Effector memory CD8-positive, alpha-beta T cell (primary cell): ENCODE data around the gene GPATCH4.
A peak's percentile ranks its signal among the peaks of the same experiment; 100 is the strongest.

Experiments used
- ATAC-seq: fragments of 150-1000 bp; cut with Tn5 transposase; replicated peaks from 2 replicates; pipeline ENCODE4 v1.10.0; 2021; ENCODE audit warnings: mild to moderate bottlenecking, moderate library complexity
- DNase-seq, 3 experiments: peaks; one replicate each; pipeline ENCODE4 v3.0.0; 2021
- H3K27ac Mint-ChIP-seq, 2 donors: one replicate each; pipeline ENCODE4 v1.8.0; 2022; ENCODE audit warnings: mild to moderate bottlenecking in 2 of 2, mixed read lengths in 2 of 2, moderate library complexity in 2 of 2
- H3K27me3 Mint-ChIP-seq, 2 donors: one replicate each; pipeline ENCODE4 v1.8.0; 2022; ENCODE audit warnings: mixed read lengths in 2 of 2
- H3K36me3 Mint-ChIP-seq: one replicate; pipeline ENCODE4 v1.8.0; 2022; ENCODE audit warnings: mild to moderate bottlenecking, moderate library complexity, mixed read lengths; ENCODE audit not compliant: insufficient read depth
- H3K4me1 Mint-ChIP-seq, 2 donors: one replicate each; pipeline ENCODE4 v1.8.0; 2022; ENCODE audit warnings: low read depth in 2 of 2, mixed read lengths in 2 of 2
- H3K4me3 Mint-ChIP-seq, 2 donors: one replicate each; pipeline ENCODE4 v1.8.0; 2022; ENCODE audit warnings: mild to moderate bottlenecking in 2 of 2, mixed read lengths in 2 of 2, moderate library complexity in 2 of 2
- H3K9me3 Mint-ChIP-seq, 2 donors: one replicate each; pipeline ENCODE4 v1.8.0; 2022; ENCODE audit warnings: mixed read lengths in 2 of 2

The GPATCH4 gene

DNA sequence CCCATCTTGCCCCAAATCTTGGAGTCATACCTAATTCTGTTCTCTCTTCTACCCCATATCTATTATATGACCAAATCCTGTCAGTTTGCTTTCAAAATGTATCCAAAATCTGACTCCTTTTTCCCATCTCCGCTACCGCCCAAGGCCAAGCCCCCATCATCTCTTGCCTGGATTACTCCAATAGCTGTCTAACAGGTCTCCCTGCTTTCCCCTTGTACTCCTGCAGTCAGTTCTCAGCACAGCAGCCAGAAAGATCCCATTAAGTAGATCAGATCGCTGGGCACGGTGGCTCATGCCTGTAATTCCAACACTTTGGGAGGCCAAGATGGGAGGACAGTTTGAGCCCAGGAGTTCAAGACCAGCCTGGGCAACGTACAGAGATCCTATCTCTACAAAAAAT is 48.8 kb downstream of the GPATCH4 start:
- ATAC-seq: no peak
- no peaks in the 10 kb centered on the region for H3K9me3 Mint-ChIP-seq
- DNase-seq: no peak
- H3K27ac Mint-ChIP-seq: peak overlapping the region in 1 of 2 donors; percentile 45
- H3K27me3 Mint-ChIP-seq: no peaks in the 10 kb centered on the region
- H3K4me3 Mint-ChIP-seq: no peak overlapping the region
- H3K4me1 Mint-ChIP-seq: peaks cover 4% of the 10 kb centered on the region in 2 donors
- no peaks in the 10 kb centered on the region for H3K36me3 Mint-ChIP-seq

DNA sequence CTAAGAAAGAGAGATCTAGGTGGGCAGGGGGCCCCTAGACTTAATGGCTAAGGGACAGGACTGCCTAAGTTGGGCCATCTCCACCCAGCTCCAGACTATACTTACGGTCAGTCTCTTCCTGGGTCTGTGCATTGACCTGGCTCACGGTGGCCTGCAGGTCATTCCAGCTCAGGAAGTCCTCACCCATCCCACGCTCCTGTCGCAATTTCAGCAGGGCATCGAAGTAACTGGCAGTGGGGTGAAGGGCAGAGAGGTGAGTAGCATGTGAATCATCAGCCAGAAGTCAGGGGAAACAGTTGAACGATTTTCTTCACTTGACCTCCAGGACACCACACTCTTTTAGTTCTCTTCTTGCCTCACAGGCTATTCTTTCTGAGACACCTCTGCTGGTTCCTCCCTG is 49.4 kb downstream of the GPATCH4 start:
- Mint-ChIP-seq H3K27ac (no peak overlapping the region), H3K9me3 (no peaks in the 10 kb centered on the region), H3K36me3 (no peaks in the 10 kb centered on the region), H3K27me3 (no peaks in the 10 kb centered on the region), H3K4me3 (no peak overlapping the region), H3K4me1 (peaks cover 4% of the 10 kb centered on the region in 2 donors)
- no peak for DNase-seq
- ATAC-seq: no peak

DNA sequence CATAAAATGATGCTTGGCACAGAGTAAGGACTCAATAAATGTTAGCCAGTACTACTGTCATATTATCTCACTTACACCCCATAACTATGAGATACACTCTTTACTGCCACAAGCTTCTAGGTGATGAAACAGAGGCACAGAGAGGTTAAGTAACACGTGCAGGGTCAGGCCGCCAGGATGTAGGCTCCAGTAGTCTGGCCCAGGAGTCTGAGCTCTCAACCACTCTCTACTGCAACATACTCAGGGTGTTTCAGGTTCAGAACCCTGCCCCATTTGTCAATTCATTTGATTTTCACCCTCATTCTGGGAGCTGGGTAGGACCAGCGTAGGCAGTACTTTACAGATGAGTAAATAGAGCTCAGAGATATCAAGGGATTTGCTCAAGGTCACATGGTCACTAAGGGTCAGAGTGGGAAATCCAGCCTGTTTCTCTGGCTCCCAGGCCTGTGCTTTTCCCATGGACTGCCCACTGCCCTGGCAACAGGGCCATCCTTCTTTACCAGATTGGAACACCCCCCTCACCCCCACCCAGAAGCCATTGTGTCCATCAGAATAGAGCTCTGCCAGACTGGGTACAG is 50.1 kb downstream of the GPATCH4 start:
- no peak overlapping the region for H3K27ac Mint-ChIP-seq
- no peak for DNase-seq
- peaks cover 4% of the 10 kb centered on the region in 2 donors for H3K4me1 Mint-ChIP-seq
- no peaks in the 10 kb centered on the region for H3K27me3 Mint-ChIP-seq
- H3K4me3 Mint-ChIP-seq: no peak overlapping the region
- H3K36me3 Mint-ChIP-seq: no peaks in the 10 kb centered on the region
- no peaks in the 10 kb centered on the region for H3K9me3 Mint-ChIP-seq
- no peak for ATAC-seq

- Mint-ChIP-seq H3K27me3 (no peaks in the 10 kb centered on the region), H3K4me1 (peaks cover 4% of the 10 kb centered on the region in 2 donors), H3K4me3 (no peak overlapping the region), H3K36me3 (no peaks in the 10 kb centered on the region), H3K9me3 (no peaks in the 10 kb centered on the region), H3K27ac (no peak overlapping the region)
- DNase-seq: no peak
- no peak for ATAC-seq
Observed at GRCh38 chr1:156550346-156550745, 50.9 kb downstream of the GPATCH4 start.

GRCh38 chr1:156549831-156550230 is 51.4 kb downstream of the GPATCH4 start:
- DNase-seq (no peak), ATAC-seq (no peak)
- Mint-ChIP-seq H3K9me3 (no peaks in the 10 kb centered on the region), H3K4me3 (no peak overlapping the region), H3K27ac (peak overlapping the region in 1 of 2 donors; percentile 59), H3K36me3 (no peaks in the 10 kb centered on the region), H3K27me3 (no peaks in the 10 kb centered on the region), H3K4me1 (peaks cover 4% of the 10 kb centered on the region in 2 donors)

DNA sequence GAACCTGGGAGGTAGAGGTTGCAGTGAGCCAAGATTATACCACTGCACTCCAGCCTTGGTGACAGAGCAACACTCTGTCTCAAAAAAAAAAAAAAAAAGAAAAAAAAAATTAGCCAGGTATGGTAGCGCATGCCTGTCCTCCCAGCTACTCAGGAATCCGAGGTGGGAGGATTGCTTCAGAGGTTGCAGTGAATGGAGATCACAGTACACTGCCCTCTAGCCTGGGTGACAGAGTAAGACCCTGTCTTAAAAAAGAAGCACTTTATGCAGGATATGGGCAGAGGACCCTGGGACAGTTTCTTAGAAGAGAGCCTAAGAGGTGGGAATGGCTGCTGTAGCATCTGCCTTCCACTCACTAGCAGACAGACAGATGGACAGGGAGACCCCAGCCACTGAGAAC is 51.9 kb downstream of the GPATCH4 start:
- Mint-ChIP-seq H3K27ac (peak overlapping the region in 1 of 2 donors; percentile 59), H3K4me3 (no peak overlapping the region), H3K36me3 (no peaks in the 10 kb centered on the region), H3K9me3 (no peaks in the 10 kb centered on the region), H3K27me3 (no peaks in the 10 kb centered on the region), H3K4me1 (peaks cover 4% of the 10 kb centered on the region in 2 donors)
- no peak for DNase-seq
- no peak for ATAC-seq

DNA sequence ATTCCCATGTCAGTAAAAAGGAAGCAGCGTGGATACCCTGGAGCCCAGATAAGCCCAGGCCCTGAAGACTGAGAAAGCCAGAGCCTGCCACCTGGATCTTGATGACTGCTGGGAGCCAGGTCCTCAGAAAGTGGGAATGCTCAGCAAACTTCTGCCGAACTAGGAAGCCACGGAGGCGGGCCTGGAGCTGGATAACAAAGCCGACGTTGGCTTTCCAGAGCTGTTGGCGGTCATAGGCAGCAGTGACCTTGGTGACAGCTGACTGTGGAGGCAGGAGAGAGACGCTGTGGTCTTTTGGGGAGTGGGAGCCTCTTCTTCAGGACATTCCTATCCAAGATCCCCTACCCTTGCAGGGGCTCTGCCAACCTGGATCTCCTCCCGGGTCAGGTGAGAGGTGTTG is 53.3 kb downstream of the GPATCH4 start:
- no peaks in the 10 kb centered on the region for H3K36me3 Mint-ChIP-seq
- H3K27ac Mint-ChIP-seq: no peak overlapping the region
- no peak for ATAC-seq

DNA sequence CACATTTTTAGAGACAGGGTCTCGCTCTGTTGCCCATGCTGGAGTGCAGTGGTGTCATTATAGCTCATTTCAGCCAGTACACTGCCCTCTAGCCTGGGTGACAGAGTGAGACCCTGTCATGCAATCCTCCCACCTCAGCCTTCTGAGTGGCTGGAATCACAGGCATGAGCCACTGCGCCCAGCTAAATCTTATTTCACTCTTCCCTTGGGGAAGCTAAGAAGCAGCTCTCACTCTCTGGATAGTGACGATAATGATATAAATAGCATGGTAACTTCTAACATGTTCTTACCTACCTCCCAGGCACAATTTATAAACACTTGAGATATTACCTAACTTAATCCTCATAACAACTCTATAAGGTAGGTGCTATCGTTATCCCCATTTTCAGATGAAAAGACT is 53.8 kb downstream of the GPATCH4 start:
- Mint-ChIP-seq H3K27me3 (no peaks in the 10 kb centered on the region), H3K9me3 (no peaks in the 10 kb centered on the region)
- DNase-seq: no peak

More for the DNA sequence above, 53.3 kb downstream of the GPATCH4 start:
- no peak overlapping the region for H3K4me3 Mint-ChIP-seq
- peaks cover under 1 to 1% of the 10 kb centered on the region in 2 donors for H3K4me1 Mint-ChIP-seq
- no peaks in the 10 kb centered on the region for H3K27me3 Mint-ChIP-seq
- DNase-seq: no peak
- H3K9me3 Mint-ChIP-seq: no peaks in the 10 kb centered on the region

GRCh38 chr1:156546267-156546666 is 55.0 kb downstream of the GPATCH4 start:
- H3K4me3 Mint-ChIP-seq: no peak overlapping the region
- H3K36me3 Mint-ChIP-seq: no peaks in the 10 kb centered on the region
- H3K4me1 Mint-ChIP-seq: no peaks in the 10 kb centered on the region
- DNase-seq (no peak), ATAC-seq (no peak)
- H3K9me3 Mint-ChIP-seq: no peaks in the 10 kb centered on the region
- no peaks in the 10 kb centered on the region for H3K27me3 Mint-ChIP-seq
- H3K27ac Mint-ChIP-seq: no peak overlapping the region

More for the DNA sequence above, 53.8 kb downstream of the GPATCH4 start:
- ATAC-seq: no peak
- no peaks in the 10 kb centered on the region for H3K36me3 Mint-ChIP-seq
- H3K4me3 Mint-ChIP-seq: no peak overlapping the region
- H3K27ac Mint-ChIP-seq: no peak overlapping the region
- peaks cover 0 to 1% of the 10 kb centered on the region in 2 donors for H3K4me1 Mint-ChIP-seq

DNA sequence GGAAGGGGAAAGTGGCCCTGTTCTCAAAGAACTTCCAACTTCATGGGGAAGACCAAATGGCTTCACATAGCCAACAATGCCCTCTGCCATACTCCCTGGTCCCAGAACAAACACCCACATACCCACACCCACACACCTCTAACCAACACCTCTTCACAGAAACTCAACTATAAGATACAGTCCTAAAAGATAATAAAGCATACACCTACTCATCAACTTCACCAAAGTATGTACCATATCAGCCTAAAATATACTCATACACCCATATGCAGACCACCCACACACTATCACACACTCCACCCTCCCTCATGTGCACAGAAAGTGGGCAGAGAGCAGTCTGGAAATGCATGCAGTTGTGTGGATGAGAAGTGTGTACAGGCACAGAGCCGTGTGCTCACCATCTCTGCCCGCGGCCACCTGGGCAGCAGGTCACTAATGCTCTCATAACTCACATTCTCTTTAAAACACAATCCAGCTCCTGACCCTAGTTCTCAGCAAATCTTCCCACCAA is 56.6 kb downstream of the GPATCH4 start:
- Mint-ChIP-seq H3K27me3 (no peaks in the 10 kb centered on the region), H3K36me3 (no peaks in the 10 kb centered on the region), H3K9me3 (no peaks in the 10 kb centered on the region), H3K4me3 (no peak overlapping the region), H3K27ac (peak overlapping the region in 1 of 2 donors; percentile 5), H3K4me1 (no peaks in the 10 kb centered on the region)
- ATAC-seq: no peak
- DNase-seq: no peak
